OCI-LY1 (cell line): ENCODE measurements around the gene LAPTM5.

Source experiments
- H2AFZ ChIP-seq: fragments of 200-600 bp; sonication (generic), shearing (Covaris generic); 2 replicates; pipeline ENCODE4 v1.6.0; 2014; ENCODE audit warnings: antibody characterized with exemption, mild to moderate bottlenecking, low read length
- H3F3A ChIP-seq: fragments of 200-600 bp; sonication (generic), shearing (Covaris generic); 2 replicates; pipeline ENCODE4 v1.6.0; 2014; ENCODE audit warnings: mild to moderate bottlenecking, antibody characterized with exemption, low read length, moderate library complexity; ENCODE audit not compliant: insufficient read depth
- H3K27ac ChIP-seq: fragments of 200-600 bp; sonication (generic); 2 replicates; pipeline ENCODE4 v1.5.1; 2014; ENCODE audit warnings: low read length, mixed run types, mild to moderate bottlenecking, low read depth; ENCODE audit not compliant: poor library complexity, severe bottlenecking
- H3K27me3 ChIP-seq: fragments of 200-600 bp; sonication (generic); 2 replicates; pipeline ENCODE4 v1.6.0; 2014; ENCODE audit warnings: antibody characterized with exemption, mild to moderate bottlenecking, low read length, moderate library complexity; ENCODE audit not compliant: insufficient read depth
- H3K36me3 ChIP-seq: fragments of 200-600 bp; sonication (generic); 2 replicates; pipeline ENCODE4 v1.6.1; 2014; ENCODE audit warnings: mild to moderate bottlenecking, antibody characterized with exemption, low read length, moderate library complexity, mixed read lengths; ENCODE audit not compliant: insufficient read depth
- H3K4me1 ChIP-seq: fragments of 200-600 bp; sonication (generic); 2 replicates; pipeline ENCODE4 v1.5.1; 2014; ENCODE audit warnings: mild to moderate bottlenecking, low read length, moderate library complexity; ENCODE audit not compliant: insufficient read depth, severe bottlenecking
- H3K4me2 ChIP-seq: fragments of 200-600 bp; sonication (generic), shearing (Covaris generic); 2 replicates; pipeline ENCODE4 v1.6.1; 2014; ENCODE audit warnings: low read length
- H3K4me3 ChIP-seq: fragments of 200-600 bp; sonication (generic); 2 replicates; pipeline ENCODE4 v1.5.1; 2014; ENCODE audit warnings: low read length, low read depth, mild to moderate bottlenecking, mixed read lengths; ENCODE audit not compliant: poor library complexity, severe bottlenecking
- H3K79me2 ChIP-seq: fragments of 200-600 bp; shearing (Covaris generic); 2 replicates; pipeline ENCODE4 v1.6.1; 2016; ENCODE audit warnings: mixed run types, low read length, mixed read lengths; ENCODE audit not compliant: insufficient read depth
- H3K9ac ChIP-seq: fragments of 200-600 bp; sonication (generic), shearing (Covaris generic); 2 replicates; pipeline ENCODE4 v1.6.1; 2014; ENCODE audit warnings: mild to moderate bottlenecking, low read length, mixed read lengths
- H3K9me2 ChIP-seq: fragments of 200-600 bp; sonication (generic), shearing (Covaris generic); 2 replicates; pipeline ENCODE4 v1.6.1; 2014; ENCODE audit warnings: low read depth, mild to moderate bottlenecking, low read length, mixed read lengths
- H3K9me3 ChIP-seq: fragments of 200-600 bp; shearing (Covaris generic); 2 replicates; pipeline ENCODE4 v1.6.1; 2014; ENCODE audit warnings: low read length, mixed read lengths
- H4K20me1 ChIP-seq: fragments of 200-600 bp; sonication (generic), shearing (Covaris generic); 2 replicates; pipeline ENCODE4 v1.6.0; 2016; ENCODE audit warnings: mild to moderate bottlenecking, low read length; ENCODE audit not compliant: insufficient read depth
- CTCF ChIP-seq: fragments of 200-600 bp; sonication (generic), shearing (Covaris generic); IDR thresholded peaks from 2 replicates; pipeline ENCODE4 v1.5.1; 2017; ENCODE audit warnings: mild to moderate bottlenecking, antibody characterized with exemption, low read length, moderate library complexity, mixed read lengths
- EZH2 ChIP-seq: fragments of 200-600 bp; sonication (generic), shearing (Covaris generic); IDR thresholded peaks from 2 replicates; pipeline ENCODE4 v1.8.0; 2017; ENCODE audit warnings: borderline replicate concordance, mixed run types, mild to moderate bottlenecking, antibody characterized with exemption, low read length, moderate library complexity, mixed read lengths

The LAPTM5 gene

GRCh38 chr1:30752651-30752908 is 5.0 kb downstream of the LAPTM5 start:
- Histone ChIP-seq H4K20me1 (no peaks in the 10 kb centered on the region), H3K9ac (peak overlapping the region; percentile 59), H3K27ac (peak overlapping the region; percentile 93), H3K36me3 (peaks cover 4% of the 10 kb centered on the region; the same call in 1 of the 2 replicates), H3K4me3 (peak overlapping the region; percentile 18), H2AFZ (no peak overlapping the region), H3K79me2 (no peaks in the 10 kb centered on the region), H3F3A (0 out of 2 replicates have a peak, but pooled peaks cover 4% of the 10 kb centered on the region), H3K9me3 (no peaks in the 10 kb centered on the region), H3K4me2 (peak overlapping the region; percentile 56), H3K4me1 (peaks cover 100% of the 10 kb centered on the region), H3K27me3 (no peaks in the 10 kb centered on the region), H3K9me2 (no peaks in the 10 kb centered on the region)
- no peak for TF ChIP-seq EZH2
- no peak for TF ChIP-seq CTCF

- Histone ChIP-seq H3K4me1 (peaks cover 100% of the 10 kb centered on the region), H3K79me2 (no peaks in the 10 kb centered on the region), H3K4me2 (peak overlapping the region; percentile 56), H3K36me3 (peaks cover 9% of the 10 kb centered on the region; the same call in 1 of the 2 replicates), H3K4me3 (peak overlapping the region; percentile 19), H3K27ac (peak overlapping the region; percentile 93), H3K9me3 (no peaks in the 10 kb centered on the region), H2AFZ (no peak overlapping the region), H3K27me3 (no peaks in the 10 kb centered on the region), H4K20me1 (no peaks in the 10 kb centered on the region), H3K9me2 (no peaks in the 10 kb centered on the region), H3F3A (0 out of 2 replicates have a peak, but pooled peaks cover 4% of the 10 kb centered on the region), H3K9ac (peak overlapping the region; percentile 59)
- TF ChIP-seq EZH2: no peak
- no peak for TF ChIP-seq CTCF
These were observed 5.5 kb downstream of the LAPTM5 start for GRCh38 chr1:30751830-30752650.

GRCh38 chr1:30750731-30751291 is 6.8 kb downstream of the LAPTM5 start:
- H2AFZ ChIP-seq: no peak overlapping the region
- H3K27me3 ChIP-seq: peaks cover 5% of the 10 kb centered on the region; the same call in 1 of the 2 replicates
- 0 out of 2 replicates have a peak, but pooled peaks cover 4% of the 10 kb centered on the region for H3F3A ChIP-seq
- TF ChIP-seq EZH2: no peak
- no peak for TF ChIP-seq CTCF
- H4K20me1 ChIP-seq: no peaks in the 10 kb centered on the region
- peak overlapping the region; percentile 22 for H3K4me3 ChIP-seq
- peak overlapping the region; percentile 93 for H3K27ac ChIP-seq
- H3K9me3 ChIP-seq: no peaks in the 10 kb centered on the region
- H3K4me2 ChIP-seq: peak overlapping the region; percentile 56
- no peaks in the 10 kb centered on the region for H3K9me2 ChIP-seq
- peak overlapping the region; percentile 59 for H3K9ac ChIP-seq
- H3K4me1 ChIP-seq: peaks cover 99% of the 10 kb centered on the region
- H3K36me3 ChIP-seq: peaks cover 9% of the 10 kb centered on the region; the same call in 1 of the 2 replicates
- H3K79me2 ChIP-seq: no peaks in the 10 kb centered on the region
